Activated CD4-positive, alpha-beta T cell treated with anti-CD3 and anti-CD28 coated beads, Interleukin-2, amount 50 U/mL, for 4 hours (primary cell): ENCODE data around the gene EXT2.

Source experiments
- DNase-seq, 2 experiments: peaks; one replicate each; pipeline ENCODE4 v3.0.0-alpha.2; 2020

Gene EXT2

DNA sequence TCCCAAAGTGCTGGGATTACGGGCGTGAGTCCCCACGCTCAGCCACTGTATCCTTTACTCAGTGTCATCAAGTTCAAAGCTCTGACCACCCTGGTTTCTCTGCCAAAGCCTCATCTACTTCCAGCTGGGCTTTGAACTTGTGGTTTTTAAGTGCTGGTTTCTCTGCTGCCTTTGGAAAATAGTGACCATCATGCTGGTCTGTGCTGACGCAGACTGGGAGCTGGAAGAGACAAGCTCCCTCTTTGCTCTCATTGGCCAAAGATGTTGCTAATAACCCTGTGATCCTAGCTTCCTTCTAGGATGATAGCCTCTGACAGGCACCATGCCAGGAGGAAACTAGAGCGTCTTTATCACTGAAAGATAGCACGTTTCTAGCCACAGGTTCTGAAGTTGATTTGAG, 152.0 kb downstream of the EXT2 start:
- no peak for DNase-seq

DNA sequence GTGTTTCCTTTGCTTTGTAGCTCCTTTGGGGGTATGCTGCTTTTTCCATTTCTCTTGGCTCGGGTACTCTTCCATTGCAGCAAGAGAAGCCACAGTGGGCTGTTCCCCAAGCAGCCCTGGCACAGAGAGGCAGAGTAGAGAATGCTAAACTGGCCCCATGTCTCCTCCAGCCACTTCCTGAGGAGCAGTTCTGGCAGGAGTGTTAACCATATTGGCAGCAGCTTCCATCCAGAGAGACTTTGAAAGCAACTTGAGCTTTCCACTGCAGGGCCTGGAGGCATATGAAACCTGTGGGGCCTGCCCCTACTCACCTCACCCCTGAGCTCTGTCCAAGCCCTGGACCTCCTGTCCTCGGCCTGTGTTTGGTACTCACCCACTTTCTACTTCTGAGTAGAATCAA, 152.6 kb downstream of the EXT2 start:
- DNase-seq: no peak

DNA sequence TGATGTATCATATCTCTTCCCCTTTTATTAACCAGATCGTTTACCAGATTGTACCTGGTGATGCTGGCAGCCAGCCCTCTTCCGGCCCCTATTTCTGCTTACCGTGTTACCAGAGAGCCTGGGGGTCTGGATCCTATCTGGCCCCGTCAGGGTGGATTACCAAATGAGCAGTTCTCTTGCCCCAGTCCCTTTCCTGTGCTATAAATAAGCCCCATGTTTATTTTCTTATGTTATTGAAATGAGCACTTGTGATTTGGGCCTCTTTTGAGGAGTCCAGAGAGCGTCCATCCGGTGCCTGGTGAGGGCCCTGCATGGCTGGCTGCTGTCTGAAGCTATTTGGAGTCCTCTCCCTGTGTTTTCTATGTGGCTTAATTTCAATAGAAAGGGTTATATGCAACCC, 154.9 kb downstream of the EXT2 start:
- DNase-seq: no peak

DNA sequence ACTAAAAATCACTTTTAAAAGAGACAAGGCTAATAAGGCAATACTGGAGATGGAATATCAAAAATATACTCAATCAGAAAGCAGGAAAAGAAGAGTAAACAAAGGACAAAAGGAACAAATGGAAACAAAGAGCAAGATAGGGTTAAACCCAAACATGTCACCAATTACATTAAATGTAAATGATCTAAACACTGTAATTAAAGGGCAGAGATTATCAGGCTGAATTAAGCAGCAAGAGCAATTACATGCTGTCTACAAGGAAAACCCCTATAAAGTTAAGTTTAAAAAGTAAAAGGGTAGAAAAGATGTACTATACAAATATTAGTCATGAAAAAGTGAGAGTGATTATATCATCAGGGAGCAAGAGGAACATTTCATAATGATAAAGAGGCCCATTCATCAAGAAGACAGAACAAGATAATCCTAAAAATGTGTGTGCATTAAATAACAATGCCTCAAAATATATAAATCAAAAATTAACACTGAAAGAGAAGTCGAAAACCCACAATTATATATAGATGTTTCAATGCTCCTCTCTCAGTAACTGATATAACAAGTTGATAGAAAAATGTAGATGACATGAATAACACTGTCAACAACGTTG, 157.6 kb downstream of the EXT2 start:
- no peak for DNase-seq

DNA sequence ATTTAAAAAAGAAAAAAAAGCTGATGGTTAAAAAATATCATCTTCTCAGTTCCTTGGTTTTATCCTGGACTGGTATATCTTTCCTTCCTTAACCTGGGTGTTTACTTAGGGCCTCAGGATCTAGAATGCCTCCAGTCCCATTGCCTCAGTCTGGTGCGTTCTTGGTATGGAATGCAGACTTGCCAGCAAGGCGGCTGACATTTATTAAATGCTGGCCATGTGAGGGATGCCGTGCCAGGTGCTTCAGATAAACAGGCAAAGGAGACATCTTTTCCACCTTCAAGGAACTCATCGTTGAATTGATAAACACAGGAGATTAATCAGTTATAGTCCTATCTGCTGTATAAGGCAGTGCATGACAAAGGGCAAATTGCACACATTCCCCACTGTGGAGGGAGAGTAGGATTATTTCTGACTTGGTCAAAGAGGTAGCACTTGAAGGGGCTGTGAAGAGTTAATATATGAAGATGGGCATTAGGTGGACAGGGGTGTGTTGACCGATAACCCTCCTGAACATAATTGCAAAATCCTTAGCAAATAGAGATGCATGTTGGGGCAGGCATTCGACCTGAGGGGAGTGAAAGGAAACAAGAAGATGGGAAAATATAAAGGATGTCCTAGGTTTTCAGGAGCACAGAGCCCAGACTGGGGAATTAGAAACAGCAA, 160.1 kb downstream of the EXT2 start:
- no peak for DNase-seq

DNA sequence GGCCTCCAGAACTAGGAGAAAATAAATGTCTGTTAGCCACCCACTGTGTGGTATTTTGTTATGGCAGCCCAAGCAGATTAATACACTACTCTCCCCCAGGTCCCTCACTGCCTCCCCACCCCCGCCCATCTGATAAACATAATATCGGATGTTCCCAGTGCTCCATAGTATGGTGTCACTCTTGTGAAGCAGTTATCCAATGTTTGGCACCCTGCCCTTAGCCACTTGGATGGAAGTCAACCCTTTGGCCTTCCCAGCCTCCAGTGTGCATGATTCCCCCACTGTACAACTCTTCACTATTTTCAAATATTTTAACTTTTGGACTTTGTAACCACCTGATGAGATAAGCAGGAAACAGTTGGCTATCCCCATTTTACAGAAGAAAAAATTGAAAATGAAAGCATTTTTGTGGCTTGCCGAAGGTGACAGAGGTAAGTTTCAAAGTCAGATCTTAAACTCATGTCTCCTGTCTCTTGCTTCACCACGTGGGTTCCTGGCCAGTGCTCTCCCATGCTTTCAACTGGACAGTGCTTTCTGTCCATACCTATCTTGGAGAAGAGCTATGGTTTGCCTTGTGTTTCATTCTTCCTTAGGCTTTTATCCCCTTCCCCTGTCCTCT, 161.3 kb downstream of the EXT2 start:
- no peak for DNase-seq

DNA sequence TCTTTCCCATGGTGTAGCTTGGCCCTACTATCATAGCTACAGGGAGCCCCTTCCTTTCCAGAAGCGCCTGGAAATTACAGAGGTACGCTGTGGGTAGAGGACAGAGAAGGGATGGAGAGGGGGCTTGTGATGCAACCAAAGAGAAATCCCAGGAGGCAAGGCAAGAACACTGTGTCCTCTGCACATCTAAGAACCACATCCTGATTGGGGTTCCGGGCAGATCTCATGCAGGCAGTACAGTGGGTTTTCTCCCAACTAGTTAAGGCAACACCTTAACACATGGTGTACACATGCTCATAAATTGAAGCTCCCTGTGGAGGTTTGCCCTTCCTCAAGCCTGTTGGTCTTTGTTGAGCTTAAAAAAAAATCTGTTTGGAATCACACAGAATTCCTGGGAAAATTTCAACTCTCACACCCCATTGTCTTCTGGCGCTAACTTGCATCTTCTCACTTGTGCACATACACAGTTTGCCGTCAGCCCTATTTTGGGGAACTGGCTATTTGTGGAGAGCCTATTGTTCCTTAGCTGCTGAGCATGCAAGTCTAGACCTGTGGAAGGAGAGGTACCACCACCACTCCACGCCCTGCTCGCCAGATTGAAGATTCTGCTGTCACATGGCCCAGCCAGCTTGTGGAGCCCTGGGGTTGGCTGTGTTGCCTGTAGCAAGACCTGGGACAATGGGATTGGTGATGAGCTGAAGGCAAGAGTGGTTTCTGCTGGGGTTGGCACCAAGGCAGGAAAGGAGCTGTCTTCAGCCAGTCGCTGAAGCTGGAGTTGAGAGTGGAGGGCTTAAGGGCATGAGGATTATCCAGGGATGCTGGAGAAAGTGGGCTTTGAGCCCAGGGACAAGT, 162.1 kb downstream of the EXT2 start:
- no peak for DNase-seq

DNA sequence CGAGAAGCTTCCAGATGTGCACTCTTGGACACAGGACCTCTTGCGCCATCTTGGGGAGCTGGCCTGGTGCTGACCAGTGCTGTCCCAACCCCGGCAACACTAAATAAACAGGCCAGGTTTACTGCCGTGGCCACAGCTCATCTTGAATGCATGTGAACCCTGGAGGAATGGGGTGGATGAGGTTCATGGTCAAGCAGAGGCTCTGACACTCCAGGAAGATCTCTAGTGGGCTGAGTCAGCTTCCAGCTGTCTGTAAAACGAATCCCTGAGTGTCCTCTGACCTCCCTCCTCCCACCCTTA, 162.7 kb downstream of the EXT2 start:
- DNase-seq: no peak

DNA sequence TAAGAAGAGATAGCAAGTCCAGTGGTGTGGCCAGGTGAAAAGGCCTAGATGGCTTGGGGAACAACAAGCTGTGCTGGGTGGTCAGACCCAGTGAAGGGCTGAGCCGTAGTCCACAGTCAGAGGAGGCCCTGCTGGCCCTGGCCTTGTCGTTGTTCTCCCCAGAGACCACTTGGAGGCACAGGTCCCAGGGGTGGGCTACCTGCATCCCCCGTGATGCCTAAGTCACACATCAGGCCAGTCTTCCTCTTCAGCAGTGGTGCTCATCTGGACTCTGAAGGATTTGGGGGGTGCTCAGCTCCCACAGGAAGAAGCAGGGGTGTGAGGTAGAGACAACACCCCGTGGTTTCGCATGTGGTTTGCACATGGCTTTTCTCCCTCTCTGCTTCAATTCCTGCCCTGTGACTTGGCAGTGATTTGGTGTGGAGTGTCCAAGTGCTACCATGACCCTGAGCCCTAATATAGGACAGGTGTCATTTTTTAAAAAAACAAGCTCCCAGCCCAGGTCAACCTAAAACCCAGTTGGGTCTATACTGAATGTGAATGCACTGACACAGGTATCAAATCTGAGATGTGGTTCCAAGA, 163.5 kb downstream of the EXT2 start:
- no peak for DNase-seq

DNA sequence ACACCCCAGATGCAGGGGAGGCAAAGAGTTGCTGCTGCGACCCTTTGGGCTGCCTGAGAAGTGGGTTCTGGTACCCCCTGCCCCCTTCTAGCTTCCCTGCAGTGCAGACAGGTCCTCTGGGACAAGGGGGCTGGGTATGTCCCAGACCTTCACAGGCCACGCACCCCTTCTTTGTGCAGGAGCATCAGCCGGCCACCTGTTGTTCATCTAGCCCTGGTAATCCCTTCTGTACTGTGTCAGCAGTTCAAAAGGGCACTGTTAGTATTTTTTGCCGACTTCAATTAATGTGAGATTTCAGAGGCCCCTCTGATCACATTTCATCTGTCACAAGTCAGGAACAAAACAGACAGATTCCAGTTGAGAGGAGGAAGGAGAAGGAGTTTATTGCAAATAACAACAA, 164.6 kb downstream of the EXT2 start:
- no peak for DNase-seq

DNA sequence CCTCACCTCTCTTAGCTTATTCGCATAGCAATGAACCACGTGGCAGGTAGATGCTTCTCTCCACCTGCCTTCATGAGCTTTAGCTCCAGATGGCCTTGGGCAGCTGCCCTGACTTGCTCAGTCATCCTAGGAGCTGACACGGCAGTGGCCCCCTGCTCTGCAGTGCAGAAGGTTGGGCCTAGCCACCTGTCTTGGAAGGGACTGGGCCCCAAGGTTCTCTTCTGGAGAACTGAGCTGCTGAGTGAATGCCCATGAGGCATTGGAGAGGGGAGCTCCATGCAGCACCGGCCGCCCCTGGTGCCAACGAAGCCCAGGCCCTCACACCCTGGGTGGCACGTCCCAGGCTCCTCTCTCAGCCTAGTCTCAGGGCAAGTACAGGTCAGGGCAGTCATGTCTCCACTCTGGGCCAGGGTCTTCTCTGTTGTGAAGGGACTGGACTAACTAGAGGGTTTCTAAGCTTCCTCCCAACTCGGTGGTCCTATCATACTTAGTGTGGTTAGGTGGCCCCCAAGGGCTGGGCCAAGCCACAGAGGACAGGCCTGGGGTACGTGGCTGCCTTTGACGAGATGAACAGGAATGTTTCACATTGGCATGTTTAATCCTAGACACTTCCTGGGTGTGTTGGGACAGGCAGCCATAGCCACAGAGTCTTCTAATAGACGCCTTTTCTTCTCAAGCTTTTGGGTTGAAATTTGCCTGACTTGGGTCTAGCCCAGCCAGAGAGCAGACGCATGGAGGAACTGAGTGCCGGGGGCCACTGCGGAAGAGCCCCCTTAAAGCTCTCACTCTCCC, 166.5 kb downstream of the EXT2 start:
- DNase-seq: no peak

DNA sequence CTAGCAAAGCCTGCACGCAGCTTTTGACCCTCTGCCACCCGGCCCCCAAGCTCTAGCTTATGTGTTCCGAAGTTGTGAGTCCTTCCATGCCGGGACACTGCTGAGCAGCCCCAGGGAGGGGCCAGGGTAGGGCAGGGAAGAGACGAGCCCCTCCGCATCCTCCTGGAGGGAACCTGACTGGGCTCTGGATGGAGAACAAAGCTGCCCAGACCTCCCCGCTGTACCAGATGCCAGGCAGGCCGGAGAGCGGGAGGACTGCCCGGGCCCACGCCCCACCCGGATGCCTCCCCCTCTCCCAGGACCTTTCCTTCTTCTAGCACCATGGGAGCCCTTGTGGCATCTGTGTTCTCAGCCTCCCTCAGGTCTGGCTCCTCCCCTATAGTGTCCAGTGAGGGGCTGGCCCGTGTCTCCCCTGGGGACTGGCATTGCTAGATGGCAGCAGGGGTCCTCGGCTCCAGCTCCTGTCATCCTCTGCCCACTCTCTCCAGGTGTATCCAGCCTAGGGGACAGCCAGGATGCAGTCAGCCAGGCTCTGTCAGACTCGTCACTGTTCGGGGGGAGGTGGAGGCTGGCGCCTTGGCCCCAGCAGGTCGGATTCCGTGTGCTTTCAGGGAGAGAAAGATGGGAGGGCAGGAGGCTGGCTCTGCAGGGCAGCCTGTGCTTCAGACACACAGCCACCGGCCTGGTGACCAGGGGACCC, 168.4 kb downstream of the EXT2 start:
- no peak for DNase-seq

DNA sequence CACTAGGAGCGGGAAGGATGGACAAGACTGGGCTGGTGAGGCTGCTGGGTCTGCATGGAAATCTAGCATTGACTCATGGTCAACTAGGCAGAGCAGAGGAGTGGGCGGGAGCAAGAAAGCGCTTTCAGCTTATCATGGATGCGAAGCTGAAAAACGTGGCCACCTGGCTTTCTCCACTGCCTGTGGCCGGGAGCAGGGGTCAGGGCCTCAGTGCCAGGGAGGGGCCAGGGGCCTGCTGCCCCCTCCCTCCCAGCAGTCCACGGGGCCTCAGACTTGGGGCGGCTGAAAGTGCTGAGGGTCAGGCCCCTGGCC, 168.9 kb downstream of the EXT2 start:
- no peak for DNase-seq

DNA sequence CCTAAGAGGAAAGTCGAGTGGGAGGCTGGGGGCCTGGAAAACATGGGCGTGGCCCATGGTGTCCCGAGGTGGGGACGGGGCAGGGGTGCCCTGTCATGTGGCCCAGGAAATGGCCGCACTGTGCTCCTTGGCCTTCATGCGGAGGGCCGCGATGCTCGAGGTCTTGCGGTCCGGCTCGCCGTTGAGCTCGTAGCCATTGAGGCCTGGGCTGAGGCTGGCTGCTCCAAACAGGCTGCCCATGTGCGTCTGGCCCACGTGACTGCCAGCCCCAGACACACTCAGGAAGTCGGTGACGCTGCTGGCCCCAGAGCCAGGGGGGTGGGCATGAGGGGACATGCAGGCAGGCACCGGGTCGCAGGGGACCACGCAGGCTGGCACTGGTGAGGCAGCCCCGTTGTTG, 169.3 kb downstream of the EXT2 start:
- DNase-seq: no peak

DNA sequence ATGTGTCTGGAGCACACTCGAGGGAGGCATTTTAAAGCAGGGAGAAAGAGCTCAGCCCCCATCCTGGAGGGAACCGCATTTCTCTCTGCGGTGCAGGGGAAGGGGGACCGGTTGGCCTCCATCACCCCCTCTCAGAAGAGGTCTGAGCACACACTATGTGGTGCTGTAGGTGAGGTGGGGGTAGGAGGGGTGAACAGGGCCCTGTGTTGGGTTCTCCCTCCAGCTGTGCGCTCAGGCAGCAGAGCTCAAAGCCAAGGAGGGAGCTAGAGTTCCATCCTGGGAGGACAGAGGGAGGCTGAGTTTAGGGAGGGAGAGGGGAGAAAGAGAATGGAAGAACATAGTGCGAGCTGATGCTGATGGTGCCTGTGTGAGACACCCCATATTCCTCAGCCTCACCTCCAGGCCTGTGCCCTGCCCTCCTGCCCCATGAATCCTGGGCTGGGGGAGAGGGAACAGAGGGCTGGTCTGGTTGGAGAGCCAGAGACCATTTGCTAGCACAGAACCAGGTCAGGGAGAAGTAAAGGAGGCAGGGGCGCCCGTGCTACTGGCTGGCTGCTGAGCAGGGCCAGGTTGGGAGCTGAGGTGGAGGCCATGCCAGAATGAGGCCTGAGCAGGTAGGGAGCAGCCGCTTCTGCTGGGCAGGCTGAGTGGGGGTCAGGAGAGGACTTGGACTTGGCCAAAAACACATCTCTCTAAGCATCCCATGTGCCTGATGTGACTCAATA, 170.7 kb downstream of the EXT2 start:
- DNase-seq: no peak

DNA sequence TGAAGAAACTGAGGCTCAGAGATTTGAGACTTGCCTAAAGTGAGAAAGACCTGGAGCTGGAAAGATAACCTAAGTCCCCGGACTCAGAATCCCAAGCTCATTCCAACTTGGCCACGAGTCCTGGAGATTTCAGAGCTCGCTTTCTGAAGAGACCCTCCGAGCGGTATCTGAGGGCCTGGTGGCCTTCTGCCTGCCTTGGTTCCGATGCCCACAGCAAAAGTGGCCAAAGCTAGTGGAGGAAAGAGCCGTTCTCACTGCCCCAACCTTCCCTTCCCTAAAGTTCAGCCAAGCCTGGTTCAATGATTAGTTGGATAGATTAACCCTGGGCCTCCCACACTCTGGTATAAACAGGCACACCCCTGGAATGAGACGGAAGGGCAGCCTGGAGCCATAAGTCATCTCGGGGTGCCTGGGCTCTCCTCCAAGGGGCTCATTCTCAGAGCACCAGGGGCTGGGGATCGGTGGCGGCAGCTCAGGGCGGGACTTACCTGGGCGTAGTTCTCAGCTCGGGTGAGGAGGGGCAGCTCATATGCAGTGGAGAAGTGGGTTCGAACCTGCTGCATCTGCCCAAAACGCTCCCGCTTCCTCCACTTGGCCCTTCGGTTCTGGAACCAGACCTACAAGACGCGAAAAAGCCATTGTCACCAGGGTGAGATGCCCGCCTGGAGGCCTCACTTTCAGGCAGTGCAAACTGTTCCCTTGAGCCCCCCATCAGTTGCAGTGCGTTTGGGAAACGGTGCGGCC, 171.7 kb downstream of the EXT2 start:
- DNase-seq: no peak

DNA sequence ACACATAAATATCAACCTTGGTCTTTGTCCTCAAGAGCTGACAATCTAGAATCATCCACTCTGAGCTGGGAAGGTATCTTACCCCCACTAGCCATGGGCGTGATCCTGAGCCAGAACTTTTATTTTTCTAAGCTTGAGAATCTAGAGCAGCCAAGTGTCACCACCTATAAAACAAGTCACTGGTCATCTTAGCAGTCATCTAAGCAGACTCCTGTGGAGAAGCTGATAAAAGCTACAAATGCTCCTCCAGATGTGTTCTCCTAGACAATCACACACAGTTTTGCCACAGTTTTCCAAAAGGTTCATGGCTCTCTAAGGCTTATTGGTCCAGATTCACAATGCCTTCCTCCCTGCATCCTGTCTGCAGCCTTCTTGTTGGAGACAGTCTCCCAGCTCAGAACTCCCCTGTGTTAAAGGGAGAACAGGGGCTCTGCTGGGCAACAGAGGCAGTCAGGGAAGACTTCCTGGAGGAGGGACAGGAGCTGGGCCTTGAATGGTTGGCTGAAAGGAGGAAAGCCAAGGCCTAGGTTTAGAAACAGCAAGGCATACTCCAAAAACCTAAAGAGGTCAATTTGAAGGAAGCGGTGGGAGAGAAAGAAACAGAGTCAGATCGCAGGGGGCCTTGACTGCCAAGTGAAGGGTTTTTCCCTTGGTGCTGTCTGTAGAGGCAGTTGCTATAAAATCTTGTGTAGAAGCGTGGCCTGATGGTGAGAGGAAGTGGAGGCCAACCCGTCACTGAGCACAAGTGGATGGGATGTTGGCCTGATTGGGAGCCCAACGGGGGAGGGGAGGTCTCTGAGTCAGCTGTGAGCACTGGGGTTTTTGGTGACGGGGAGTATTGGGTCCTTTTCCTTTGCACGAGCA, 172.5 kb downstream of the EXT2 start:
- DNase-seq: no peak

DNA sequence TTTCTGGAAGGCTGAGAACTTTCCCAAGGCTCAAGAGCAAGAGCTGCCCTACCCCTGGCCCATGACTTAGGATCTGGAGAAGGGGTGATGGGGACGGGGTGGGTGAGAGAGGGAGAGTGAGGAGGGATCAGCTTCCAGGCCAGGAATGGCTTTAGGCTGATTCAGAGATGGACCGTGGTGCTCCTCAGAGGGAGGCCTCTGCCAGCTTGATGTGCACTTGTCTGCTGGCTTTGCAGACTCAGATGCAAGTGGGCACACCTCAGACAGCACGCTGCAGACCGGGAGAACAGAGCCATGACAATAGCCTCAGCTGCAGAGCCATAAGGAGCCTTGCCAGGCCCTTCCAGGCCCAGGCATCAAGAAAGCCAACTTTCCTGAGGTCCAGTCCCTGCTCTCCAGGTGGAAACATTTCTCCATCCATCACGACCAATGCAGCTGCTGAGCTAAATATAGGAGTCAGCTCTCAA, 173.2 kb downstream of the EXT2 start:
- DNase-seq: no peak
